IMR-90 (cell line): ENCODE measurements around the gene SF3B2. TPM values are rescaled to one million over a fixed set of nuclear protein-coding genes. Genes with fewer than 3 reads are reported as not detected.

Source experiments
- ATAC-seq: fragments of 200-7000 bp; cut with Tn5 transposase; 2 replicates; pipeline ENCODE4 v1.9.1; 2020; ENCODE audit warnings: low read depth, mild to moderate bottlenecking, moderate library complexity
- BruUV-seq: library from RNA; stranded (reverse); fragments of 400-500 nt; replicated peaks from 2 replicates; lab custom pipeline; 2021; lab: Mats Ljungman, UMichigan
- CTCF ChIA-PET: fragments of 300-600 bp; formaldehyde crosslinking; extraction: SDS; loops from one replicate; lab custom pipeline; 2021; ENCODE audit warnings: antibody characterized with exemption; lab: Yijun Ruan, JAX
- POLR2A ChIA-PET: fragments of 300-600 bp; sonication (Branson Sonifier 250); formaldehyde crosslinking; loops from one replicate; lab custom pipeline; 2022; ENCODE audit warnings: antibody characterized with exemption; ENCODE audit not compliant: unreplicated experiment; lab: Charles Lee
- DNase-seq: peaks from one replicate; pipeline ENCODE4 v3.0.0; 2013
- H2AFZ ChIP-seq: replicated peaks from 2 replicates; pipeline ENCODE3; 2013; ENCODE audit warnings: low read length, mild to moderate bottlenecking; ENCODE audit not compliant: poor library complexity
- H2AK5ac ChIP-seq: 2 replicates; pipeline ENCODE4 v1.6.1; 2013; ENCODE audit warnings: low read depth, low read length, inconsistent platforms
- H2AK9ac ChIP-seq: replicated peaks from 2 replicates; pipeline ENCODE3; 2013; ENCODE audit warnings: mild to moderate bottlenecking, low read depth, low read length, moderate library complexity; ENCODE audit not compliant: poor library complexity
- H2BK120ac ChIP-seq: 2 replicates; pipeline ENCODE4 v1.6.1; 2013; ENCODE audit warnings: low read depth, low read length, inconsistent platforms
- H2BK15ac ChIP-seq: 3 replicates; pipeline ENCODE4 v1.6.1; 2013; ENCODE audit warnings: low read depth, low read length, inconsistent platforms
- H2BK20ac ChIP-seq: 2 replicates; pipeline ENCODE4 v1.6.1; 2013; ENCODE audit warnings: low read depth, mild to moderate bottlenecking, inconsistent platforms, low read length, moderate library complexity
- H2BK5ac ChIP-seq: 2 replicates; pipeline ENCODE4 v1.6.1; 2013; ENCODE audit warnings: mild to moderate bottlenecking, low read depth, low read length, inconsistent platforms; ENCODE audit not compliant: poor library complexity, severe bottlenecking
- H3K14ac ChIP-seq: replicated peaks from 2 replicates; pipeline ENCODE4 v1.6.1; 2013; ENCODE audit warnings: low read depth, low read length, inconsistent platforms
- H3K18ac ChIP-seq: 2 replicates; pipeline ENCODE4 v1.6.1; 2013; ENCODE audit warnings: low read depth, low read length, control low read depth
- H3K23ac ChIP-seq: 2 replicates; pipeline ENCODE4 v1.6.1; 2013; ENCODE audit warnings: low read depth, low read length, inconsistent platforms
- H3K27ac ChIP-seq: 2 replicates; pipeline ENCODE4 v1.5.1; 2013; ENCODE audit warnings: mild to moderate bottlenecking, control low read depth, low read length; ENCODE audit not compliant: insufficient read depth
- H3K27me3 ChIP-seq: 2 replicates; pipeline ENCODE4 v1.6.1; 2013; ENCODE audit warnings: low read length; ENCODE audit not compliant: control insufficient read depth, insufficient read depth
- H3K36me3 ChIP-seq: 2 replicates; pipeline ENCODE4 v1.6.1; 2013; ENCODE audit warnings: low read length, mixed read lengths; ENCODE audit not compliant: control insufficient read depth, insufficient read depth
- H3K4ac ChIP-seq: 2 replicates; pipeline ENCODE4 v1.6.1; 2013; ENCODE audit warnings: low read depth, low read length, inconsistent platforms
- H3K4me1 ChIP-seq: 2 replicates; pipeline ENCODE4 v1.6.1; 2013; ENCODE audit warnings: low read length, mixed read lengths; ENCODE audit not compliant: control insufficient read depth, insufficient read depth
- H3K4me2 ChIP-seq: 2 replicates; pipeline ENCODE4 v1.6.1; 2013; ENCODE audit warnings: low read depth, mild to moderate bottlenecking, control low read depth, low read length, moderate library complexity
- H3K4me3 ChIP-seq: 2 replicates; pipeline ENCODE4 v1.5.1; 2013; ENCODE audit warnings: low read depth, mild to moderate bottlenecking, control low read depth, low read length, moderate library complexity; ENCODE audit not compliant: insufficient read depth
- H3K56ac ChIP-seq: 2 replicates; pipeline ENCODE4 v1.6.1; 2013; ENCODE audit warnings: low read length, inconsistent platforms; ENCODE audit not compliant: insufficient read depth; ENCODE audit errors: extremely low read depth
- H3K79me1 ChIP-seq, 2 experiments: 2 replicates each; pipeline ENCODE4 v1.6.1; 2013; ENCODE audit warnings: low read length in 2 of 2, inconsistent platforms in 1 of 2, low read depth in 1 of 2
- H3K9ac ChIP-seq: 2 replicates; pipeline ENCODE4 v1.6.1; 2013; ENCODE audit warnings: low read depth, low read length, control low read depth
- H3K9me1 ChIP-seq: 2 replicates; pipeline ENCODE4 v1.6.1; 2013; ENCODE audit warnings: low read length, inconsistent platforms; ENCODE audit not compliant: insufficient read depth
- H3K9me3 ChIP-seq: 2 replicates; pipeline ENCODE4 v1.6.1; 2013; ENCODE audit warnings: low read length; ENCODE audit not compliant: control insufficient read depth, insufficient read depth
- H4K20me1 ChIP-seq: 2 replicates; pipeline ENCODE4 v1.6.1; 2013; ENCODE audit warnings: low read length, inconsistent platforms; ENCODE audit not compliant: insufficient read depth
- H4K5ac ChIP-seq: 2 replicates; pipeline ENCODE4 v1.6.1; 2013; ENCODE audit warnings: mild to moderate bottlenecking, low read depth, low read length, control low read depth
- H4K8ac ChIP-seq, 2 experiments: 2 replicates each; pipeline ENCODE4 v1.6.1; 2013; ENCODE audit warnings: low read depth in 2 of 2, low read length in 2 of 2, control low read depth in 1 of 2, inconsistent platforms in 1 of 2
- H4K91ac ChIP-seq: 2 replicates; pipeline ENCODE4 v1.6.1; 2013; ENCODE audit warnings: low read depth, low read length, inconsistent platforms; ENCODE audit not compliant: insufficient read depth
- CTCF ChIP-seq: conservative IDR thresholded peaks from 2 replicates; pipeline ENCODE4 v1.5.1; 2012; ENCODE audit warnings: mild to moderate bottlenecking, low read depth, low read length, improper control_type of control experiment
- MAZ ChIP-seq: IDR thresholded peaks from 2 replicates; pipeline ENCODE4 v1.6.1; 2012; ENCODE audit warnings: low read depth, mild to moderate bottlenecking, low read length, improper control_type of control experiment, moderate library complexity, borderline replicate concordance
- NFE2L2 ChIP-seq: fragments of 150-350 bp; IDR thresholded peaks from 2 replicates; pipeline ENCODE4 v1.6.1; 2016; ENCODE audit warnings: low read depth, mild to moderate bottlenecking, low read length
- RAD21 ChIP-seq: IDR thresholded peaks from 2 replicates; pipeline ENCODE4 v1.6.1; 2012; ENCODE audit warnings: low read length, improper control_type of control experiment
- SMC3 ChIP-seq: fragments of 150-350 bp; IDR thresholded peaks from 2 replicates; pipeline ENCODE4 v1.6.1; 2016; ENCODE audit warnings: low read depth, mild to moderate bottlenecking, antibody characterized with exemption, low read length, moderate library complexity
- WGBS, 2 experiments: methylation state at CpG; one replicate each; pipeline versions ENCODE4 v1.1.5 to v1.1.7; 2013; ENCODE audit warnings: missing lambda C conversion rate in 2 of 2; ENCODE audit not compliant: insufficient read length in 1 of 2; ENCODE audit errors: extremely low coverage in 2 of 2; 5-methylcytosine and 5-hydroxymethylcytosine counted together
- dilution Hi-C: fragments of 300-500 bp; cut with HindIII; formaldehyde crosslinking; loops from one replicate; pipeline ENCODE4 v1.14.3; 2018; ENCODE audit warnings: low sequenced_read_pairs; ENCODE audit not compliant: unreplicated experiment
- in situ Hi-C: fragments of 300-500 bp; cut with MboI; formaldehyde crosslinking; loops from 3 replicates; pipeline ENCODE4 v1.14.3; 2019; ENCODE audit warnings: low sequenced_read_pairs, inconsistent platforms, mixed read lengths
- intact Hi-C: fragments of 100-400 bp; cut with micrococcal nuclease; formaldehyde crosslinking; loops from 2 replicates; pipeline ENCODE4 v1.10.0; 2022
- polyA plus RNA-seq, 3 experiments: library from polyadenylated mRNA; depleted of rRNA; stranded (reverse); fragments of >200 nt; gene quantifications; 2 replicates each; pipeline ENCODE4 v1.2.3, GENCODE V29; 2012; ENCODE audit warnings: low replicate concordance in 1 of 3
- total RNA-seq: library from RNA; depleted of rRNA; stranded (reverse); fragments of >200 nt; gene quantifications from 2 replicates; pipeline ENCODE4 v1.2.3, GENCODE V29; 2012

Gene SF3B2
- total and polyA plus RNA-seq, 2 of the 4 experiments (the other 2 are of a cell fraction), result 120 to 122 TPM

DNA sequence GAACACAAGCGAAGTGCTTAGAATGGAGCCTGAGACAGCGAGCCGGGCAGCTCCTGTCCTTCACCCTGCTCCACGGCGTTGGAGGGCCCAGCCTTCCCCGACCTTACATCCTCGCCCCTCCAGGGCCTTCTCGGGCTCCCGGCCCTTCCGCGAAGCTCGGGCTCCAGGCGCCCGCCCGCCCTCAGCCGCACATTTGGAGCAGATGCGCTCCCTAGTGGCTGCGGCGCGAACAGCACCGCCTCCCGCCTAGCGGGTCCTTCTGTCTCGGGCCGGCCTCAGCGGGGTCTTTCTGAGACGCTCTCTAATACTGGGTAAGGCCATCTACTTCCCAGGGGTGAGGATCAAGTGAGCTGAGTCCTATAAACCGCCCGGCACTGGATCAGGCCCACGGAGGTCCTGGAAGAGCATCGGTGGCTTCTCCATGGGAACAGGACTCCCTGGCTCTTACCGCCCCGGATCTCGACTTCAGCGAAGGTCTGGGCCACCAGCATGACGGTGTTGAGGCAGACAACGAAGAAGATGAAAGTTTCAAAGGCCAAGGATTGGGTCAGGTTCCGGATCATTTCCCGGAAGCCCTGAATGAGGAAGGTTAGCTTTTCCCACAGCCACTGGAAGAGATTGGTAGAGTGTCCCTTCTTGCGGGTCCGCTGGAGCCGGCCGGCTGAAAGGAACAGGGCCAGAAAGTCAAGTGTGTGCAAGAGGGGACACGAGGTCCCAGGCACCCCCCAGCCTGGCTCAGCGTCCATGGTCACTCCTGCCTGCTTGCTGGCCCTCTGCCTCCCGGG lies 29.6 kb upstream of the SF3B2 start:
- in situ Hi-C loops, result no loop called here
- H3K4me2 ChIP-seq, result peak overlapping the region; percentile 71

More for the DNA sequence above, 29.6 kb upstream of the SF3B2 start:
- Histone ChIP-seq H2BK5ac (no peak overlapping the region), H3K18ac (peak overlapping the region; percentile 33; the same call in 1 of the 2 replicates), H2BK20ac (no peak overlapping the region), H3K4ac (peak overlapping the region; percentile 86), H3K56ac (no peak overlapping the region), H3K14ac (no peak overlapping the region; the same call in 1 of the 2 replicates), H2AFZ (peak overlapping the region; percentile 98), H3K36me3 (no peaks in the 10 kb centered on the region), H3K79me1 (peaks cover 0 to 4% of the 10 kb centered on the region in 2 experiments; a peak in 1 of 4 replicates), H3K9ac (no peak overlapping the region; the same call in 1 of the 2 replicates), H4K20me1 (no peaks in the 10 kb centered on the region), H3K23ac (no peak overlapping the region), H4K91ac (peak overlapping the region; percentile 76; the same call in 1 of the 2 replicates), H3K27me3 (no peaks in the 10 kb centered on the region; the same call in 1 of the 2 replicates), H2BK15ac (no peak overlapping the region), H3K9me3 (no peaks in the 10 kb centered on the region), H2BK120ac (peak overlapping the region; percentile 72; the same call in 1 of the 2 replicates), H3K4me1 (peaks cover 9% of the 10 kb centered on the region), H4K5ac (peak overlapping the region; percentile 88), H2AK5ac (0 out of 2 replicates have a peak overlapping the region, but pooled peaks have one; percentile 17), H3K4me3 (no peak overlapping the region), H3K9me1 (peaks cover 5% of the 10 kb centered on the region; the same call in 1 of the 2 replicates), H3K27ac (no peak overlapping the region), H4K8ac (peak overlapping the region; percentile 62 to 97), H2AK9ac (peak overlapping the region; percentile 79)
- intact Hi-C loops, result no loop called here
- CTCF ChIA-PET, result interaction anchor here (0.6 to 1.8 kb wide), 7 partner anchors 14 to 207 kb away, joined by 3 to 5 read pairs (median 3); partner anchors contain the start of gene SF3B2
- TF ChIP-seq SMC3 (peak; percentile 49), MAZ (peak; percentile 74; the same call in 1 of the 2 replicates), CTCF (peak; percentile 84), NFE2L2 (no peak), RAD21 (peak; percentile 70)
- peak; percentile 29 for DNase-seq
- WGBS, 2 experiments, result 18% methylated on average over 16 of the region's 46 CpGs; no CpG with 5 or more reads in 1 of the 2 experiments
- ATAC-seq, result peak; percentile 95
- dilution Hi-C loops, result no loop called here
- POLR2A ChIA-PET, result no interaction called here
- no TSS peak for BruUV-seq
